CD4-positive, CD25-positive, alpha-beta regulatory T cell (primary cell): ENCODE data around the gene YBEY. TPM values are rescaled to one million over a fixed set of nuclear protein-coding genes. Genes with fewer than 3 reads are reported as not detected.
"Not testable (repeated sequence)": the region's sequence is repeated elsewhere in the genome, so short reads cannot be mapped to it uniquely, and the experiment has no call there.

Experiments
- ATAC-seq, 2 donors: fragments of 150-1000 bp; cut with Tn5 transposase; one replicate each; pipeline ENCODE4 v1.10.0; 2021; ENCODE audit warnings: low read depth in 2 of 2, moderate number of reproducible peaks in 2 of 2, moderate library complexity in 1 of 2
- DNase-seq, 3 donors: peaks; one replicate each; pipeline versions ENCODE4 v3.0.0 to v3.0.0-alpha.2; 2012 to 2022; ENCODE audit warnings: mixed read lengths in 1 of 3
- H3K27ac ChIP-seq: one replicate; pipeline ENCODE4 v1.7.0; 2013; ENCODE audit warnings: mild to moderate bottlenecking, low read length; ENCODE audit not compliant: insufficient read depth, poor library complexity, severe bottlenecking
- H3K27me3 ChIP-seq: one replicate; pipeline ENCODE4 v1.7.0; 2013; ENCODE audit warnings: low read length; ENCODE audit not compliant: control insufficient read depth, insufficient read depth
- H3K36me3 ChIP-seq: one replicate; pipeline ENCODE4 v1.7.0; 2013; ENCODE audit warnings: mild to moderate bottlenecking, low read length, moderate library complexity; ENCODE audit not compliant: control insufficient read depth, insufficient read depth
- H3K4me1 ChIP-seq: 2 replicates; pipeline ENCODE4 v1.7.0; 2013; ENCODE audit warnings: mild to moderate bottlenecking, low read length; ENCODE audit not compliant: insufficient read depth, control insufficient read depth, poor library complexity, severe bottlenecking
- H3K4me3 ChIP-seq: one replicate; pipeline ENCODE4 v1.7.0; 2013; ENCODE audit warnings: low read depth, mild to moderate bottlenecking, low read length, moderate library complexity
- H3K9me3 ChIP-seq, 2 experiments: 1 replicate in 1 of 2; 2 replicates in 1 of 2; pipeline ENCODE4 v1.7.0; 2013; ENCODE audit warnings: low read length in 2 of 2, mild to moderate bottlenecking in 1 of 2, moderate library complexity in 1 of 2; ENCODE audit not compliant: control insufficient read depth in 2 of 2
- H3K27ac Mint-ChIP-seq, 3 donors: one replicate each; pipeline ENCODE4 v1.8.0; 2020 to 2022; ENCODE audit warnings: mild to moderate bottlenecking in 3 of 3, mixed read lengths in 3 of 3, moderate library complexity in 2 of 3
- H3K27me3 Mint-ChIP-seq: one replicate; pipeline ENCODE4 v1.8.0; 2022; ENCODE audit warnings: mild to moderate bottlenecking, mixed read lengths
- H3K36me3 Mint-ChIP-seq: one replicate; pipeline ENCODE4 v1.8.0; 2020; ENCODE audit warnings: mixed read lengths
- H3K4me1 Mint-ChIP-seq, 4 donors: one replicate each; pipeline ENCODE4 v1.8.0; 2020 to 2022; ENCODE audit warnings: mixed read lengths in 4 of 4, mild to moderate bottlenecking in 1 of 4
- H3K4me3 Mint-ChIP-seq, 4 donors: one replicate each; pipeline ENCODE4 v1.8.0; 2020 to 2022; ENCODE audit warnings: mild to moderate bottlenecking in 4 of 4, mixed read lengths in 4 of 4, moderate library complexity in 3 of 4
- H3K9me3 Mint-ChIP-seq, 7 donors: one replicate each; pipeline ENCODE4 v1.8.0; 2020 to 2022; ENCODE audit warnings: mixed read lengths in 7 of 7, mild to moderate bottlenecking in 3 of 7, moderate library complexity in 2 of 7
- polyA plus RNA-seq, 4 donors: library from polyadenylated mRNA; unstranded; fragments of 300-500 nt; fragmentation: Illumina TruSeq; gene quantifications; one replicate each; pipeline ENCODE4 v1.2.3, GENCODE V29; 2021
- total RNA-seq: library from RNA; stranded (reverse); gene quantifications from one replicate; pipeline ENCODE4 v1.2.3, GENCODE V29; 2022

YBEY gene, protein sequence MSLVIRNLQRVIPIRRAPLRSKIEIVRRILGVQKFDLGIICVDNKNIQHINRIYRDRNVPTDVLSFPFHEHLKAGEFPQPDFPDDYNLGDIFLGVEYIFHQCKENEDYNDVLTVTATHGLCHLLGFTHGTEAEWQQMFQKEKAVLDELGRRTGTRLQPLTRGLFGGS
- total RNA-seq = 10.9 TPM
- polyA plus RNA-seq = 10 to 100 TPM; 13.6 to 18.3 (median 15.4) TPM

GRCh38 chr21:46285761-46286647 is at the start of gene YBEY:
Gene YBEY, plus strand, starts transcription at chr21:46286342. Its CDS starts 572 bp downstream, at chr21:46286914.
- peak within 1 kb of the TSS; percentile 88 to 100 (median 98) for H3K4me3 Mint-ChIP-seq
- Histone ChIP-seq H3K9me3 (no peaks in the 10 kb centered on the region), H3K27me3 (no peaks in the 10 kb centered on the region), H3K36me3 (peaks cover 9% of the 10 kb centered on the region), H3K4me1 (peaks cover 54% of the 10 kb centered on the region), H3K27ac (peak within 1 kb of the TSS; percentile 92), H3K4me3 (peak within 1 kb of the TSS; percentile 94)
- H3K27me3 Mint-ChIP-seq = no peaks in the 10 kb centered on the region
- H3K9me3 Mint-ChIP-seq = peaks cover 0 to 2% (median 0%) of the 10 kb centered on the region in 7 donors
- H3K4me1 Mint-ChIP-seq = peaks cover 20 to 77% (median 49%) of the 10 kb centered on the region in 4 donors
- peak; percentile 80 to 95 (median 85) for DNase-seq
- peak; percentile 85 to 89 for ATAC-seq
- peak within 1 kb of the TSS; percentile 92 to 98 (median 98) for H3K27ac Mint-ChIP-seq
- peaks cover 28% of the 10 kb centered on the region for H3K36me3 Mint-ChIP-seq

DNA sequence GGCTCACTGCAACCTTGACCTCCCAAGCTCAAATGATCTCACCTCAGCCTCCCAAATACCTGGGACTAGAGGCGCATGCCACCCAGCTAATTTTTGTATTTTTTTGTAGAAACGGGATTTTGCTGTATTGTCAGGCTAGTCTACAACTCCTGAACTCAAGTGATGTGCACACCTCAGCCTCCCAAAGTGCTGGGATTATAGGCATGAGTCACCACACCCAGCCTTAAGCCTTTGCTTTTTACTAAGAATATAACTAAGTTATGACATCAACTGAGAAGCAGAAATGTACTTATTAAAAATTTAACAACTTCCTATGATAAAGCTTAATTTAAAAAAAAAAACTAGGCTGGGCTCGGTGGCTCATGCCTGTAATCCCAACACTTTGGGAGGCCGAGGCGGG is 48.7 kb upstream of the YBEY start:
- H3K4me3 ChIP-seq = no peak overlapping the region
- H3K36me3 ChIP-seq = peaks cover 76% of the 10 kb centered on the region
- Mint-ChIP-seq H3K4me1 (peaks cover 0 to 16% (median 9%) of the 10 kb centered on the region in 4 donors), H3K9me3 (no peaks in the 10 kb centered on the region), H3K4me3 (no peak overlapping the region), H3K27ac (no peak overlapping the region), H3K36me3 (peaks cover 69% of the 10 kb centered on the region), H3K27me3 (no peaks in the 10 kb centered on the region)
- ATAC-seq (no peak), DNase-seq (no peak)
- no peaks in the 10 kb centered on the region for H3K9me3 ChIP-seq
- H3K4me1 ChIP-seq = no peaks in the 10 kb centered on the region
- no peak overlapping the region for H3K27ac ChIP-seq
- no peaks in the 10 kb centered on the region for H3K27me3 ChIP-seq

DNA sequence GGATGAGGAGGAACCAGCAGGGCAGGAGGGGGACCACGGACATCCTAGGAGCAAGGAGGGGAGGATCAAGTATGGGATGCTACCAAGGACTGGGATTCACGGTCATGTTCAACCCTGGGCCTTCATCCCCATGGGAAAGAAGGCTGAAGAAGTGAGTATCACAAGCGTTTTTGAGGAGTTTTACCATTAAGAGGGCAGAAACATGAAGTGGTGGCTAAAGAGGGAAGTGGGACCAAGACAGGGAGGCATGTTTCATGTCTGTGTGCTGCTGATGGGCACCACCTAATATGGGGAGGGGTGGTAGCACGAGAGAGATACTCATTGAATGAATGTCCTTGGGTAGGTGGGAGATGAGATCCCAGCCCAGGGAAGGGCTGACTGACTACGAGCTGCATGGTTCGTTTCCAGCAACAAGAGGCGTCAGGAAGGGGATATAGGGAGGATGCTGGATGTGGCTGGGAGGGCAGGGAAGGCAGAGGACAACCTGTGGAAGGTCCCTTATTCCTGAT is 46.3 kb upstream of the YBEY start:
- peaks cover 66% of the 10 kb centered on the region for H3K36me3 Mint-ChIP-seq

GRCh38 chr21:46241577-46241976 is 44.6 kb upstream of the YBEY start:
- not testable (repeated sequence) for DNase-seq, H3K27ac Mint-ChIP-seq, H3K27ac ChIP-seq, H3K4me1 Mint-ChIP-seq, H3K9me3 ChIP-seq, H3K9me3 Mint-ChIP-seq, H3K4me3 Mint-ChIP-seq, ATAC-seq, H3K27me3 Mint-ChIP-seq, H3K4me1 ChIP-seq, H3K4me3 ChIP-seq, H3K27me3 ChIP-seq
- H3K36me3 Mint-ChIP-seq = peaks cover 57% of the 10 kb centered on the region
- peaks cover 87% of the 10 kb centered on the region for H3K36me3 ChIP-seq

More for the DNA sequence above, 46.3 kb upstream of the YBEY start:
- DNase-seq = no peak
- no peak for ATAC-seq
- no peaks in the 10 kb centered on the region for H3K4me1 ChIP-seq
- no peak overlapping the region for H3K4me3 Mint-ChIP-seq
- peaks cover 86% of the 10 kb centered on the region for H3K36me3 ChIP-seq
- H3K9me3 Mint-ChIP-seq = no peaks in the 10 kb centered on the region
- H3K4me1 Mint-ChIP-seq = peaks cover 0 to 8% (median 4%) of the 10 kb centered on the region in 4 donors
- H3K9me3 ChIP-seq = no peaks in the 10 kb centered on the region
- H3K27ac Mint-ChIP-seq = peak overlapping the region in 2 of 3 donors; percentile 23 to 49
- H3K4me3 ChIP-seq = no peak overlapping the region
- no peaks in the 10 kb centered on the region for H3K27me3 ChIP-seq
- no peak overlapping the region for H3K27ac ChIP-seq
- no peaks in the 10 kb centered on the region for H3K27me3 Mint-ChIP-seq

DNA sequence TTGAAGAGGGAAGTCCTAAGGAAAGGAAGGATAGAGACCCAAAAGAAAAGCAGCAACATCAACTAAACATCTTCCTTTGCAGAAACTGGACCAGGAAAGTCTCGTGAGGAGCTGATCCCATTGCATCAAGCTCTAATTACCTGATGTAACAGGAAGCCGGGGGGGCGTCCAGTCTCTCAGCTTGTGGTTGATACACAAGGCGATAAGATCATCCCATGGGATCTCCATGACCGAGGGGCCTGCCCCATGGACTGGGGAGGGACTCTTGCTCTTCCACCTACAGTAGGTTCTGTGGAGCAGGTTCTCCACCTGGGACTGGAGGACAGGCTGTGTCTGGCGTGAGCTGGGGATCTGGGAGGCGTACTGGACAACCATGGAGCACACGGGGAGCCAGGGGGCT is 42.8 kb upstream of the YBEY start:
- H3K27me3 ChIP-seq = no peaks in the 10 kb centered on the region
- H3K4me3 ChIP-seq = no peak overlapping the region
- no peaks in the 10 kb centered on the region for H3K9me3 ChIP-seq
- Mint-ChIP-seq H3K27ac (peak overlapping the region in 2 of 3 donors; percentile 56 to 75), H3K4me1 (peaks cover 0 to 9% (median 4%) of the 10 kb centered on the region in 4 donors), H3K27me3 (no peaks in the 10 kb centered on the region), H3K36me3 (peaks cover 58% of the 10 kb centered on the region), H3K4me3 (no peak overlapping the region), H3K9me3 (no peaks in the 10 kb centered on the region)
- H3K27ac ChIP-seq = no peak overlapping the region
- DNase-seq (no peak), ATAC-seq (no peak)
- H3K36me3 ChIP-seq = peaks cover 87% of the 10 kb centered on the region
- H3K4me1 ChIP-seq = no peaks in the 10 kb centered on the region

GRCh38 chr21:46243960-46244361 is 42.2 kb upstream of the YBEY start:
- Histone ChIP-seq H3K27me3 (no peaks in the 10 kb centered on the region), H3K4me3 (no peak overlapping the region), H3K9me3 (no peaks in the 10 kb centered on the region), H3K4me1 (no peaks in the 10 kb centered on the region), H3K27ac (no peak overlapping the region), H3K36me3 (peaks cover 89% of the 10 kb centered on the region)
- DNase-seq (no peak), ATAC-seq (no peak)
- H3K36me3 Mint-ChIP-seq = peaks cover 52% of the 10 kb centered on the region
- no peak overlapping the region for H3K4me3 Mint-ChIP-seq
- H3K9me3 Mint-ChIP-seq = no peaks in the 10 kb centered on the region
- H3K27me3 Mint-ChIP-seq = no peaks in the 10 kb centered on the region
- H3K4me1 Mint-ChIP-seq = peaks cover 3 to 9% (median 6%) of the 10 kb centered on the region in 4 donors
- H3K27ac Mint-ChIP-seq = no peak overlapping the region

- Histone ChIP-seq H3K4me1 (no peaks in the 10 kb centered on the region), H3K27ac (no peak overlapping the region), H3K36me3 (peaks cover 88% of the 10 kb centered on the region), H3K9me3 (no peaks in the 10 kb centered on the region), H3K27me3 (no peaks in the 10 kb centered on the region), H3K4me3 (no peak overlapping the region)
- H3K36me3 Mint-ChIP-seq = peaks cover 50% of the 10 kb centered on the region
- H3K4me1 Mint-ChIP-seq = peaks cover 3 to 9% (median 7%) of the 10 kb centered on the region in 4 donors
- ATAC-seq = no peak
- no peak overlapping the region for H3K27ac Mint-ChIP-seq
- no peak for DNase-seq
- no peaks in the 10 kb centered on the region for H3K9me3 Mint-ChIP-seq
- H3K27me3 Mint-ChIP-seq = no peaks in the 10 kb centered on the region
- H3K4me3 Mint-ChIP-seq = no peak overlapping the region
These were observed 41.5 kb upstream of the YBEY start for GRCh38 chr21:46244602-46245001.
